A549 treated with Hydrocortisone at 1 μM for 4 hours (cell line): ENCODE results near the gene CD52. TPM values are rescaled to one million over a fixed set of nuclear protein-coding genes. Genes with fewer than 3 reads are reported as not detected.

Experiments
- total RNA-seq: library from RNA; stranded (reverse); fragments of 200-300 nt; extraction: Qiagen RNA extraction; gene quantifications from 5 replicates; pipeline ENCODE4 v1.2.3, GENCODE V29; 2022

Gene CD52, protein sequence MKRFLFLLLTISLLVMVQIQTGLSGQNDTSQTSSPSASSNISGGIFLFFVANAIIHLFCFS
- total RNA-seq = not detected in 5 replicates

DNA sequence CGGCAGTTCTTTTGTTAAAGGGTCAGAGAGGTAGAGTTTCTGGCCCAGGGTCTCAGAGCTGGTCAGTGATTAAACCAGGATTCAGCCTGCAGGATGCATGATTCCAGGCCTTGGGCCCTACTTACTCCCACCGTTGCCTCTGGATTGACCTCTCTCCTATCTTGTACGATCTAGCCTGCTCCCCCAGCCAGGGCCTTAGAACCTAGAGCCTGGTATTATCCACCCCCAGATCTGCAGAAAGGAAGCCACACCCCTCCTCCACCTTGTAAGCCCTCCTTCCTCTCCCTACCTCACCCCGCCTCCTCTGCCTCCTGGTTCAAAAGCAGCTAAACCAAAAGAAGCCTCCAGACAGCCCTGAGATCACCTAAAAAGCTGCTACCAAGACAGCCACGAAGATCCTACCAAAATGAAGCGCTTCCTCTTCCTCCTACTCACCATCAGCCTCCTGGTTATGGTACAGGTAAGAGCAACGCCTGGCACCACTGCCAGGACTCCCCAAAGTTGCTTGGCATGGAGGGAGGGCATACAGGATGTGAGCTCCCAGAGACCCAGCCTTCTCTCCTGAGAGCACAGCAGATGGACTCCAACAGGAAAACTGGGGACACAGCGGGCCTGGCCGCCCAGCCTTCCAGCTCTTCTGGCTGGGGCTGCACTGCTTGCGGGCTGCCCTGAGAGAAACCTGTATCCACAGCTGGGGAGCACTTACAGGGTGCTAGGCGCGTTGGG lies at the start of gene CD52:
TSS of gene CD52 (plus strand) at position 347 of the 726 bp plus-strand sequence. CDS start at position 407, 60 bp downstream.

DNA sequence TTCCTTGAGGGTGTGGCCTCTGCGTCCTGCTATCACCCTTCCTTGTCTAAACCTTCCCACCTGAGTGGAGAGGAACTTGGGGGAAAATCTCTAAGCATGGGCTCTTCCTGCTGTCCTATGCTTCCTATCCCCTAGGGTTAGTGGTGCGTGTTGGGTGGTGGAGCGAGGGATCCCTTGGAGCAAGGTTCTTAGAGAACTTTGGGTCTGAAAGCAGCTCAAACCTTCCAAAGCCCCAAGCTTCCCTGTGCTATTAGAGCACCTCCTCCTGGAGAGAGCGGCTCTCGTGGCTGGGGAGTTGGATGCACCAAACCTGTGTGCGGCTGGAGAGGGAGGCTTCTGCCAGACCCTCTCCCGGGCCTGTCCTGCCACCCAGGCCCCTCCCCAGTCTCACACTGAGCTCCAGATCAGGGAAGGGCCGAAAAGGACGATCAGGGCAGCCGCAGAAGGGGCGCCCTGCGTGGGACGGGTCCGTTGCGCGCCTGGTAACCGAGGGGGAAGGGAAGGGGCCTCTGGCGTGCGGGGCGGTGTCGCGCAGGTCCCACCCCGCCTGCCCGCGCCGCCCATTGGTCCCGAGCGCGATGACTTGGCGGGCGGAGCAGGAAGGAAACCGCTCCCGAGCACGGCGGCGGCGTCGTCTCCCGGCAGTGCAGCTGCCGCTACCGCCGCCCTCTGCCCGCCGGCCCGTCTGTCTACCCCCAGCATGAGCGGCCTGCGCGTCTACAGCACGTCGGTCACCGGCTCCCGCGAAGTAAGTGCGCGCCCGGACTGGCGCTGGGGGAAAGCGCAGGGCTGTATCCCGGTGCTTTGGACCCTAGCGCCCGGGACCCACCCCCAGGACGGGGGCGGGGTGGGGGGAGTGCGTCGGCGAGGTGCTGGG lies 38.1 kb upstream of the CD52 start, which contains the start of gene SH3BGRL3:
TSS of gene SH3BGRL3 (plus strand) at position 631 of the 877 bp plus-strand sequence. CDS start at position 701, 70 bp downstream.

DNA sequence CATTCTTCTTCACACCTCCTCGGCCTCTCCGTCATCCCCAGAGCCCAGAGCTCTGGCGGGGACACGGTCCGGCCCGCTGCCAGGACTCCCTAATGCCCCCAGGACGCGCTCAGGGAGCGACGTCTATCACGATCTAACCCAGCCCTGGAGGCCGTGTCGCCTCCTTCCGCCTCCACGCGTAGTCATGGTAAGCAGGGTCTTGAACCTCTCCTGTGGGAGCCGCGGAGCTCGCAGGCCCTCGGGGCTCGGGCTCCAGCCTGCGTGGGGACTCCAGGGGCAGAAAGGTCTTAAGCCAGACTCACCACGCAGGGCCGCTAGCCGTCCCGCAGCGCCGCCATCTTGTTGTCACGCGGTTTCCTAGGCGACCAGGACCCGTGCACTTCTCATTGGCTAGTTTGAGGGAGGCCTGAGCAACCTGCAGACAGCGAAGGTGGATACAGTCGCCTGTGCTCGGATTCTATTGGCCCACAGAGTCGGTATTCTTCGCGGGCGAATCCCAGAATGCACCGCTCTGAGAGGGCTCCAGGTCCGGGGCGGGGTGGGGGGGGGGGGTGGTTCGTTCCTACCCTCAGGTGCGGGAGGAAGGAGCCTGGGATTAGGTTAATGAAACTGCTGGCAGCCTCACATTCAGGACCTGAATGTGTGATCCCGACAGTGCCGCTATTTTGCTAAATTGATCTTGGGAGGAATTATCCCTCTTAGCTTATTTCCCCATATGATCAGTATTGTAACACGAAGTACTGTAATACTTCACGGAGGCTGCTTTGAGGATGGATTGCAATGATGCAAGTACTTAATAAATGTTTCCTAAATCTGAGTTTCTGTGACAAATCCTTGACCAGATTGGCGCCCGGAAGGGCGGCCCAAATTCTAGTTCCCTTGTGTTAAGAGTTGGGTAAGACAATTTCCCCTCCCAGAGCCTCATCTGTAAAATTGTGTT lies 11.2 kb upstream of the CD52 start, which contains the start of gene UBXN11:
TSS of gene UBXN11 (minus strand) at position 347 of the 940 bp plus-strand sequence. CDS start 3,753 bp downstream, outside the sequence.

DNA sequence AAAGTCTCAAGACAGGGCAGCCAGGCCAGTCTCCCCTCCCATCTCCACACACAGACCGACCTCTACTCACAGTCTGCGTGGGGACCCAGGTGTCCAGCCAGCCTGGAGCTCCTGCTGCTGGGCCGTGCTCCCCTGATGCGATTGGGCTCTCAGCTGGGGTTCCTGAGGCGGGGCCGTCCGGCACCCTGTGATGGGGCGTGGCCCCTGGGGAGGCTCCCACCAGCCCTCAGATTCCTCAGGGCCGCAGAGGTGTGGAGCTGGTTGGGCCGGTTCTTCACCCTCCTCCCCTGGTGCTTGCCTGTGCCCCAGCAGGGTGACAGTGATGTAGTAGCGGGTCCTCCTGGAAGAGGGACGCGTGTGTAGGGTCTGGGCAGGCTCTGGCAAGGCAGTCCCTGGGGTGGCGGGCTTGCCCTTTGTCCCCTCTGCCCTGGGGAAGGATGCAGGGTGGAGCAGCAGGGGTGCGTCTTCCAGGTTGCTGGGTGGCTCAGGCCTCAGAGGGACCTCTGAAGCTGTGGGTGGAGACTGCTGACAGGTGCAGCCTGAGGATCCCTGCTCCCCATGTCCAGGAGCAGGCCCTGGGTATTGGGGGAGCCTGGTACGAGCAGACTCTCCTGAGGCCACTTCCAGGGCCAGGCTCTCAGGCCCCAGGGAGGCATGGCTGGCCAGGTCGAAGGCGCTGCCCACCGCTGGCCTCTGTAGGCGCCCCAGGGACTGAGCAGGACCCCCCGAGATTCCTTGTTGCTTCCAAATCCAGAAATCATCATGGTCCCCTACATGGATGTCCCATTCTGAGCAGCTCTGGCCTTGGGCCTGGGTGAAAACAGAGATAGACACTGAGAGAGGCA lies 36.4 kb downstream of the CD52 start, which contains the start of gene CRYBG2:
TSS of gene CRYBG2 (minus strand) at position 155 of the 845 bp plus-strand sequence. CDS start 7,473 bp downstream, outside the sequence.

Other genes with a start within 250 kb of the CD52 start
- 1.7 to 2.8 TPM (median 1.9 TPM) in 5 replicates for gene PDIK1L, start 206.1 kb upstream of the CD52 start, total RNA-seq
- gene FAM110D, start 158.9 kb upstream of the CD52 start, total RNA-seq = 0.06 TPM in 4 of 5 replicates, not detected in the other
- gene C1orf232, start 149.0 kb upstream of the CD52 start, total RNA-seq = not detected in 5 replicates
- gene ZNF593, start 148.1 kb upstream of the CD52 start, total RNA-seq = 46.2 to 70.1 TPM (median 67.4 TPM) in 5 replicates
- 0.25 to 0.49 TPM (median 0.26 TPM) in 4 of 5 replicates, not detected in the other for gene ZNF593OS, start 146.1 kb upstream of the CD52 start, total RNA-seq
- gene CNKSR1, start 140.5 kb upstream of the CD52 start, total RNA-seq = 0.15 to 0.51 TPM (median 0.30 TPM) in 5 replicates
- not detected in 5 replicates for gene CATSPER4, start 127.4 kb upstream of the CD52 start, total RNA-seq
- gene CEP85, start 83.8 kb upstream of the CD52 start, total RNA-seq = 11.1 to 13.8 TPM (median 12.3 TPM) in 5 replicates
- 95.1 to 153 TPM (median 142 TPM) in 5 replicates for gene SH3BGRL3, start 37.9 kb upstream of the CD52 start, total RNA-seq
- gene UBXN11, start 11.3 kb upstream of the CD52 start, total RNA-seq = 12.9 to 15.4 TPM (median 13.7 TPM) in 5 replicates
- 1.2 to 2.2 TPM (median 1.5 TPM) in 5 replicates for gene CRYBG2, start 36.2 kb downstream of the CD52 start, total RNA-seq
- not detected in 5 replicates for gene ZNF683, start 54.8 kb downstream of the CD52 start, total RNA-seq
- gene LIN28A, start 92.9 kb downstream of the CD52 start, total RNA-seq = not detected in 5 replicates
- gene DHDDS, start 114.4 kb downstream of the CD52 start, total RNA-seq = 22.8 to 35.6 TPM (median 25.2 TPM) in 5 replicates
- 322 to 370 TPM (median 346 TPM) in 5 replicates for gene HMGN2, start 154.5 kb downstream of the CD52 start, total RNA-seq
- gene RPS6KA1, start 211.8 kb downstream of the CD52 start, total RNA-seq = 16.1 to 18.0 TPM (median 16.4 TPM) in 5 replicates